ENCODE measurements around the gene TRMU.

The TRMU gene

DNA sequence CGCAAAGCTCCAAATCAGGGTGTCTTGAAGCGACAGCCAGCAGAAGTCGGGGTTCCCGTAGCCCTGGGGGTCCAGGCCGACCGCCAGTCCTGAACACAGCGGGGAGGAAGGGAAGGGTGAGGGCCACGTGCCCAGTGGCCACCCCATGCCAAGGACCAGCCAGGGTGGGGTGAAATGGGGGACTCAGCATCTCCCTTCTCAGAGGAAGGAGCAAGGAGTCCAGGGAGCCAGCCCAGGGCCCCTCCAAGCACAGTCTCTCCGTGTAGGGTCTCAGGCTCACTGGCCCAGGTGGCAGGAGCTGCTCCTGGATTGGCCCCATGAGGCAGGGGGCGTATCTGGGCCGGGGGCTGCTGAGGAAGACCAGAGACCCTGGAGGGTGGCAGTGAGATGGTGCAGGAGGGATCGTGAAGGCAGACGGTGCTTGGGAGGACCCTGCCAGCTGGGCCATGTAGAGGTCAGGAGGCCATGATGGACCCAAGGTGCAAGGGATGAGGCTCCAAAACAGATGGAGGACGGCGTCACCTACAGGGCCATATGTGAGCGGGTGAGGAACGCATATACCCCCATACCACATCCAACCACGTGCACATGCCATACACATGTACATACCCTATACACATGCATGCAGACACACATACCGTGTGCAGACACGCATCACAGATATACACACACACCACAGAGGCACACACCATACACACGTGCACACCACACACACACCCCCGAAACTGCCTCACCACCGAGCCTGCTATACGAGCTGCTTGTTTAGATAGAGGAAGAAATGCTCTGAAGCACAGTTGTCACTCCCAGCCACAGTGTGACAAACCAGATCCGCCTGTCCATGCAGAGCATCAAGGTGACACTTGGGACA, 34.4 kb downstream of the TRMU start:
- DNase-seq (ENCODE audit: low read depth), result no peak

DNA sequence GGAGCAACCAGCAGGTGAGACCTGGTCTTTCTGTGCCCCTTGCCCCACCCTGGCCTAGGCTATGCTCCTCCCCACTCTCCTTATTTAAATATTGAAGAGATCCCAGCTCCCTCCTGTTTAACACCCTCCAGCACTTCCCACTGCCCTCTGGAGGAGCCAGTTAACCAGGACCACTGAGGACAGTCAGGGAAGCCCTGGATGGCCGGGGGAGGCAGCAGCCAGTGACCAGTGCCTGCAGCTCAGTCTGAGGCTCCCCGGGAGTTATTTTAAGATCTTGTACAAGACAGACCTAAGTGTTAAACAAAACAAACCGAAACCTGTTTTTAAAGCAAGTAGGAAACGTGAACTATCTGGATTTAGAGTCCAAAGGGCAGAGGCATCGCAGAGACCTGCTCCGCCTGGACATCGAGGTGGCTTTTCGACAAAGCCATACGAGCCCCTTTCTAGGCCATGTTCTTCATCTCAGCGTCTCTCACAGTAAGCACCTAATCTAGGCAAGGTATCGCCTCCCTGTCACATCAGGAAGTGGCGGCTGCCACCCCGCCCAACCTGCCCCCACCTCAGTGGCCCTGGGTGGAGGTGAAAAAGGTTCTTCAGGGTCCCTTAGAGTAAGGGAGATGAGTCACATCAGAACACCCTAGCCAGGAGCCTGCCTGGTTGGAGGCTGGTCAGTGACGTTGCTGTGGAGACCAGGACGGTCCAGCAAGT, 35.2 kb downstream of the TRMU start:
- no peak for DNase-seq (ENCODE audit: low read depth)

DNA sequence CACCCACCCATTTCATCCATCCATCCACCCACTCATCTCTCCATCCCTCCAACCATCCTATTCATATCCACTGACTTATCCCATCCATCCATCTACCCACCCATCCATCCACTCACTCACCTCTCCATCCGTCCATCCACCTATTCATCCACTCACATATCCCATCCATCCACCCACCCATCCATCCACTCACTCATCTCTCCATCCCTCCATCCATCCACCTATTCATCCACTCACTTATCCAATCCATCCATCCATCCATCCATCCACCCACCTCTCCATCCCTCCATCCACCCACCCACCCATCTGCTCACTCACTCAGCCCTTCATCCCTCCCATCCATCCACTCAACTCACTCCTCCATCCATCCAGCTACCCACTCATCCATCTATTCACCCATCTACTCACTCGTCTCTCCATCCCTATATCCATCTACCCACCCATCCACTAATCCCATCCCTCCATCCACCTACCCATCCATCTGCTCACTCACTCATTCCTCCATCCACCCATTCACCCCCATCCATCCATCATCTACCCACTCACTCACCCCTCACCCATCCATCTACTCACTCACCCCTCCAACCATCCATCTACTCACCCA, 36.2 kb downstream of the TRMU start:
- DNase-seq (ENCODE audit: low read depth), result no peak

DNA sequence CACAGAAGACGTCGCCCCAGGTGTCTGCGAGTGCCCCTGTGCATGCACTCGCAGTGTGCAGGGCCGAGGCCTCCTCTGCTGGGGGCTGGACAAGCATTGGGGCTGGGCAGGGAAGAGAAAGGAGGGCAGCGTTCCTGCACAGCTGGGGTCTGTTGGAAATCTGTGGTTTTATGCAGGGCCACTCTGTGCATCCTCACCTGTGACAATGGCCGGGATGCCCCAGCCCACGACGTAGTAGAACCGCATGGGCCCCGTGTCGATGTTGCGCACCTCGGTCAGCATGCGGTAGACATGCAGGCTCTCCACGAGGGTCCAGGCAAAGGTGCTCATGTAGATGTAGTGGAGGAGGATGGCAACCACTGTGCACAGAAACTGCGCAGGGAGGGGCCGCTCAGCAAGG, 37.2 kb downstream of the TRMU start:
- DNase-seq (ENCODE audit: low read depth), result no peak

DNA sequence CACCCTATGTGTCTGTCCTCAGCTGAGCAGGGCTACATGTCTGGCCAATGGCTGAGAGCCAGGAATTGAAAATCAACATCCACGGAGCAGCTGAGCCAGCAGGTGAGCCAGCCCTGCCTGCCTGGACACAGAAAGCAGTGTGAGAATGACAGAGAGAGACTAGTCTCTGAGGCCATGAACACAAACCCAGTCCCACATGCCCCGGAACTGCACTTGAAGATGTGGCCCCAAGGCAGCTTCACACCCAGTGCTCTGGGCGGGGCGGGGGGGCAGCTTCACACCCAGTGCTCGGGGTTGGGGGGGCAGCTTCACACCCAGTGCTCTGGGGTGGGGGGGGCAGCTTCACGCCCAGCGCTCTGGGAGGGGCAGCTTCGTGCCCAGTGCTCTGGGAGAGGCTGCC, 37.6 kb downstream of the TRMU start:
- no peak for DNase-seq (ENCODE audit: low read depth)

DNA sequence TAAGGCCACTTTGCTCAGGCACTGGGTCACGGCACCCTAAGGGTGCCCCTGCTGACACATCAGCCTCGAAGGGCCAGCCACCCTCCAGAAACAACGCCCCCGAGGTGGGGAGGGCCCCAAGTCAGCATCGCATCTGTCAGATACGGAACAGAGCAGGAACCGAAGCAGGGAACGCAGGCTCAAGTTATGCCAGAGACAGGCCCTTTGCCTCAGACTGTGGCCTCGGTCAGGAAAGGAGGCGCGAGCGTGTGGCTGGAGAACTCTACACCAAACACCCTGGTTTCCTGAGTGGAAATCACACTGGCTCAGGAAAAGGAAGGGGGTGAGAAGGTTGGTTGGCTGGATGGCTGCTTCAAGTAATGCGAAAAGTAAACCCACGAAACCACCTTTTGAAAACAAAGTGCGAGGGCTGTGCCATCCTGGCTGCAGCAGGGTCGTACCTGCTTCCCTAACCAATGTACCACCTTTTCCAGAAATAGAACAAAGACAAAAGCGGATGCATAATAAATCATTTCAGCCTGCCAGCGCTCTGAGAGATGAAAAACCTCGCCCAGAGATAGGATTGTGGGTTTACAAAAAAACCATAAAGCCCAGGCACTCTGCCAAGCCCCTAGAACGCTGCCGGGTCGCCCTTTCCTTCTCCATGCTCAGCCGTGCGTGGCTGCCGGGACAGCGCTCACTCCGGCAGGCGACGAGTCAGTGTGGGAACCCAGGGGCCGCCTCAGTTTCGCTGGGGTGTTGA, 38.6 kb downstream of the TRMU start:
- no peak for DNase-seq (ENCODE audit: low read depth)

DNA sequence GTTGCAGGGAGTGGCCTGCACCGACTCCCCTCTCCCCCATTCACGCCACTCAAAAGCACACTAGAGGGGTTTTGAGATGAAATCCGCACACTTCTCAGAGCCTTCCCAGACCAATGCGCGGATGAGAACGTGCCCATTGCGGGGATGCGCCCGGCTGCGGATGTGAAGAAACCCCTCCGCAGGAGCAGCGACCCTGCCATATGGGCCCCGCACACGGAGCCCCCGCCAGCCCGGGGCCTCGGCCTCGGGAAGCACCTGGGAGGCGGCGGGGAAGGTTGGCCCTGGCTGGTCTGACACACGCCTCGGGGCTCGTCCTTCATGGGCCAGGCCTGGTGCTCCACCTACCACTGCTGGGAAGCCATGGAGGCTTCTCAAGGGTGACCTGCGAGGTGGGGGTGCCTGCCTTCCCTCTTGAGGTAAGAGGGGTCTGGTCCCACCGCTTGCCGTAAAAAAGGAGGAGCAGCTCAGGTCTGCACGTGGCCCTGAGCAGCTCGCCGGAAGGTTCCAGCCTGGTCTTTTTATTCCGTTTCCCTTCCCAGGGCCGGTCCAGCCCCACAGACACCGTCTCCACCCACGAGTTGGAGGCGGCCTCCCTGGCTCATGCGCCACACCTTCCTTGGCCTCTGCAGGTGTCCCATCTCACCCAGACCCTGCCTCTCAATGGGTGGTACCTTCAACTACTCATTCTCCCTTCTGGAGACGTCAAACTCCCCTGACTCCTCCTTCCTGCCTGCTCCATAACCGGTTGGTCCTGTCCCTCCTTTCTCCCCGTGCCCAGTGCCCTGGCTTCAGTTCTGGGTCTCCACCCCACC, 39.4 kb downstream of the TRMU start:
- DNase-seq (ENCODE audit: low read depth), result no peak

DNA sequence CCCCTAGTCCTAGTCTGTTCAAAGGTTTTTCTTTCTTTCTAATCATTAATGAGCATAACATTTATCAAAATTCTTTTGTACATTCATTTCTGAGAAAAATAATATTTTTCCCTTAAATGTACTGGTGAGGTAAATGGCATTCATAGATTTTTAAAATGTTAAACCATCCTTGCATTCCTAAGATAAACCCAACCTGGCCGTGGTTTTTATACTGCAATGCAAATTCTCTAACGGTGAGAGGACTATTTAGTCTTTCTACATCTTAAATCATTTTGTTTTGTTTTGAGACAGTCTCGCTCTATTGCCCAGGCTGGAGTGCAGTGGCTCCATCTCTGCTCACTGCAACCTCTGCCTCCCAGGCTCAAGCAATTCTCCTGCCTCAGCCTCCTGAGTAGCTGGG, 40.6 kb downstream of the TRMU start:
- DNase-seq (ENCODE audit: low read depth), result no peak

DNA sequence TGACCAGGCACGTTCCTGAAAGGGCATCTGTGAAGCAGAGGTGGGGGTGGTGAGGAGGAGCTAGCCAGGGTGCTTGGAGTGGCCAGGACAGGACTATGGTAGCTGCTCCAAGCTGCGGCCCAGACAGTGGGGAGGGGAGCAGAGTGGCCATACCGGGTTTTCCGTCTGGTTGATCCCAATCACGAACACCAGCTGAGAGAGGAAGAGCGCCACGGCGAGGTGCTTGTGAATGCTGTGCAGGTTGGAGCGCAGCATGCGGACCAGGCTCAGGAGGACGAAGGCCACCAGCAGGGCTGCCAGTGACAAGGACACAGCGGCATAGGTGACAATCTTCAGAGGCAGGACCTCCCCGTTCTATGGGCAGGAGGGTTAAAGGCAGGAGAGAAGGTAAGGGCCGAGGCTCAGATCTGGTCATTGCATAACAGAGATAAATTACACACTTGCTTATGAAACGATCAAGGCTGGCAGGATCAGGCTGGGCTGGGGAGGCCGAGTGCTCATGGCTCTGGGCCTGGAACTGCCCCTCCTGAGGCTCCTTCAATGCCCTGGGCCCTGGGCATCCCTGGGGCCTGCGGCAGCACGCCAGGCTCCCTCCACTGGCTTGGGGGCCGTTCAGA, 41.5 kb downstream of the TRMU start:
- DNase-seq (ENCODE audit: low read depth), result no peak

DNA sequence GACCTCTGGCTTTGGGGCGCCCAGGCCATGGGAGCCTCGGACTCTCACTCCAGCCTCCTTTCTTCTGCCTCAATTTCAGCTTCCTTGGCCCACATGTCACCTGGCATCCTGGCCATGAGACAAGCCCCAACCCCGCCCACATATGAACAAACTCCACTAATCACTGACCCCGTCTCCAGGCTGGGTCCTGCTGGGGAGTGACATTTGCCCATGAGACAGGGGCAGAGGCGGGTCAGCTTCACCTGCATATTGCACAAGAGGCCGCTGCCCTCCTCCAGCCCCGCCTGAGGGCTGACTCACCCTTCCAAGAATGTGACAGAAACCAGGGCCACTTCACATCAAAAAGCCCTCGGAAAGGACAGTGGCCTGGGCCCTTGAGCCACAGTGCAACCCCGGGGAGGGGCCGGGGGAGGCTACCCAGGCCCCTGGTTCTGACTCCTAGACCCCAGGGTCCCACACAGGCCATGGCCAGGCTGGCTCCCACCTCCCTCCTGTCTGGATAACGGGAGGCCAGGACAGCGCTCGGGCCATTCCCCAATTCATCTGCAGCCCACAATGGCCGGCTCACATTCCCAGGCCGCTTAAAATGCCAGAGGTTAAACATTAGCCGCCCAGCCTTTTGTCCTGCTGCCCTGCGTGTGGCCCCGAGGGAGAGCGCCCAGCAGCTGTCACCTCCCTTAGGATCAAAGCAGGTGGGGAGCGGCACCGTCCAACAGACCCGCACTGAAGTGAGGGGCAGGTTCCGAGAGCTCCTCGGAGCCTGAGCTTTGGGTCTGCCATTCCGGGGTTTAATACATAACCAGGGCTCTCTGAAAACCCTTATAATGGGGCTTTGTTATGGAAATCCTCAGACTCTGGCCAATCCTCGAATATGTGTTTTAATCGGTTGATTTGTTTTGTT, 42.3 kb downstream of the TRMU start:
- DNase-seq (ENCODE audit: low read depth), result peak; percentile 10

DNA sequence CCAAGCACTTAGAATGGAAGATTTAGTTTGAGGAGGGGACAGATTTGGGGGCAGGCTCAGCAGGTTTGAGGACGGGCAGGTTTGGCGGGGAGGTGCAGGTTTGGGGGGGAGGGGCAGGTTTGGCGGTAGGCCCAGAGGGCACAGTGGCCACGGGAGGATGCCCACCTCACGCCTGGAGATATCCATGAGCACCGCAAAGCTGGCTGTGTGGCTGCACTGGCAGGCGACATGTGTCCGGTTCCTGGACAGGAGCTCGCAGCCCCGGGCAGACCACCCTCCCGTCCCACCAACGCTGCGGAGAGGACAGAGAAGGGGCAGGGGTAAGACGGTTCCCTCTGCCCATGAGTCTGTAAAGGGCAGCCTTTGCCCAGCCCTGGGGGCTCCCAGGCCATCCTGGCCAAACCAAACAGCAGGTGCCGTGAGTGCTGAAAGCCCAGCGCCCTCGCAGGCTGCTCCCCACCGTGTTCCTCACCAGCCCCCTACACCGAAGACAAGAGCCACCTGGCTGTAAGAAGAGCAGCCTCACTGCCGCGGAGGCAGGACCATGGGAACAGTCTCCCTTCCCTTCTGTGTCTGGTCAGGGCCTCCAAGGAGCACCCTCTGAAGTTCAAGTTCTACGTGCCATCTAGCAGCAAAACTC, 43.0 kb downstream of the TRMU start:
- DNase-seq (ENCODE audit: low read depth), result no peak

DNA sequence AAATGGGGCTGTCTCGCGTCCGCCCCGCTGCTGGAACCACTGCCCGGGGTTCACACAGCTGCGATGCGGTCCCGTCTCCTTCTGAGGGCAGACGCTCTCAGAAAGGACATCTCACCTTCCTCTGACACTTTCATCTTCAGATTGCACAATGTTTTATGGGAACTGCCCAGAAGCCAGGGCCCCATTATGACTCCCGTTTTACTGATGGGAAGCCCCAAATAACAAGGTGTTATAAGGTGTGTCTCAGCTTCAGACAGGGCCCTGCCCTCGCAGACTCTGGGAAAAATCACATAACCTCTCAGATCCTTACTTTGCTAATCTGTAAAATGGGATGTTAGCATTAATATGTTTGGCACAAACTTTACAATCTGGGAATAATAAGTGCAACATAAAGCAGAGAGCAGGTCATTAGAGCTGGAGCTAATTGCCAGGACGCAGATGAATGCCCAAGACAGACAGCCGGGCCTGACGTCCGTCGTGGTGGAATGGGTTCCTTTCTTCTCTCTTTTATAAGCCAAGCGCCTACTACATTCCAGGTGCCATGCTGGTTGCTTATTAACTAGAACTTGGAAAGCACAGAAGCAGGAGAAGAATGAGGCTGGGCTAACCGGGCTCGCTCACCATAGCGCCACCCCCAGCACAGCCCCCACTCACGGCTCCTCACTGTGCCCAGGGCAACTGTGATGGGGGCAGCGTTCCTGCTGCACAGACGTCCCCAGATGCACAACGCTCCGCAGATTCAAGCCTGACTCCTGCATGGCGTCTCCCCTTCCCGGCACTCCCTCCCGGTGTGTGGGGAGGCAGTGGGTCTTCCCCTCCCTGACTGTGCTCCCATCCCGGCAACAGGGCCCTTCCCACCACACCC, 43.8 kb downstream of the TRMU start:
- DNase-seq (ENCODE audit: low read depth), result no peak

DNA sequence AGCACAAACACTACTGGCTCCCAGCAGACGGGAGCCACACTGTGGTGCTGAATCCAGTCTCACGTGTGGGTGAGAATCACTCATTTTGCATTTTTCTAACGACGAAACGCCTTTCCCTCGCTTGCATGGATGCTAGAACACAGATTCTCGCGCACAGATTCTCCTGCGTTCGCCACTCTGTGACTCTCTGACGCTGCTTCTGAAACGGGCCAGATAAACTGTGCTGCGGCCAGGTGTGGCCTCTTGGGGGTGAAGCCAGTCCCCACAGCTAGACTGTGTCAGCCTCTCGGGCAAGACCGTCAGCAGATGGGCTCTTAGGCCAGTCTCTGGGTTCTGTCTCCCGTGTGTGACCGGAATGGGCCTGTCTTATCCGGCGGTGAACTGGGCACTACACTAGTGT, 44.6 kb downstream of the TRMU start:
- DNase-seq (ENCODE audit: low read depth), result no peak

DNA sequence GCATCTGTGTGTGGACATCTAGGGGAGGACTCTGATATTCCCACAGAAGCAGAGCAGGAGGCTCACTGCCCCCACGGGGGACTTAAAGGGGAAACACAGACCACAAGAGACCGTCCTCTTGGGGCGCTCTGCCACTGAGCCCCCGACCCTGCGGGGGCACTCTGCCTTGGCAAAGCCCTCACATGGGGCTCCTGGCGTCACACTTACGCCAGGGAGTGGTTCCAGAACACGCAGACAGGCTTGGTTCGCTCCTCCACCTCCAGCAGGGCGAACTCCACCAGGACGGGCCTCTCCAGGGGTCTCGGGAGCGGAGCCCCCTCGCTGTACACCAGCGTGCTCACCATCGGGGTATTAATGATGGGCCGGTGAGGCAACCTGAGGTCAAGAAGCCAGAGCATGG, 45.1 kb downstream of the TRMU start:
- DNase-seq (ENCODE audit: low read depth), result no peak

DNA sequence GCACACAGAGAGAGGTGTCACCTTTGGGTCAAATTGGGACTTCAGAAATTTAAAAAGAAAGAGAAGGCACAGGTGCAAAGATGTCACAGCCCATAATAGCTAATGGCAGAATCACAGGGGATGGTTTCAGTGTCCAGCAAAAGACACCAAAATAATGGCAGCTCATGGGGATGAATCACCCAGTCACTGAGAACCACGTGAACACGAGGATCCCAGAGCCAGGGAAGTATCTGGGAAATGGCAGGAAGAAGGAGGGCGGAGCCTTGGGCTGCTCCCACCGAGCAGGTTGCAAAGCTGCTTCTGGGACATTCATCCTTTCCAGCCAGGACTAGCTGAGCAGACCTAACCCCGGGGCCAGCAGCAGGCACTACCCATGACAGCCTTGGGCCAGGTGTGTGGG, 45.6 kb downstream of the TRMU start:
- DNase-seq (ENCODE audit: low read depth), result no peak

DNA sequence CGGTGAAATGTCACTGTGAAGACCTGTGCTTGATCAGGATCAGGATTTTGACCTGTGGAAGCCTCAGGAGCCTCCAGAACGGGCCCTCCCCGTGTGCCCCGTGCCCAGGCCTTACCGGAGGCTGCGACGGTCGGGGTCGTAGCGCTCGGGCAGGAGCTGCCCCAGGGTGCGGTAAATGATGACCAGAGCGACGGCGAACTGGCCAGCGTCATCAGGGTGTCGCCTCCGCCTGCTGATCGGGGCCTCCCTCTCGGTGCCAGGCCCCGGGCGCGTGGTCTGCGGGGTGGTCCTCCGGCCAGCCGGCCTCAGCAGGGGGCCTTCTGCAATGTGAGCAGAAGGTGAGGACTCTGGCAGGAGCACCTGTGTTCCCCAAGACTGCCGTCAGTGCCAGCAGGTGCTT, 46.2 kb downstream of the TRMU start:
- no peak for DNase-seq (ENCODE audit: low read depth)

DNA sequence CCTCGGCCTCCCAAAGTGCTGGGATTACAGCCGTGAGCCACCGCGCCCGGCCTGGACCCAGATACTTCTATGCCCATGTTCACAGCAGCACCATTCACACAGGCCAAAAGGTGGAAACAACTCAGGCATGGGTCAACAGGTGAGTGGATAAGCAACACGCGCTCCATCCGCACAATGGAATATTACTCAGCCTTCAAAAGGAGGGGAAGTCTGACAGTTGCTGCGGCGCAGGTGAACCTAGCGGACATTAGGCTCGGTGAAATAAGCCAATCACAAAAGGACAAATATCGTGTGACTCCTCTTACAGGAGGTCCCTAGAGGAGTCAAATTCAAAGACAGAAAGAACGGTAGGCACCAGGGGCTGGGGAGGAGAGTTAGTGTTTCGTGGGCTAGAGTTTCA, 47.0 kb downstream of the TRMU start:
- DNase-seq (ENCODE audit: low read depth), result no peak

DNA sequence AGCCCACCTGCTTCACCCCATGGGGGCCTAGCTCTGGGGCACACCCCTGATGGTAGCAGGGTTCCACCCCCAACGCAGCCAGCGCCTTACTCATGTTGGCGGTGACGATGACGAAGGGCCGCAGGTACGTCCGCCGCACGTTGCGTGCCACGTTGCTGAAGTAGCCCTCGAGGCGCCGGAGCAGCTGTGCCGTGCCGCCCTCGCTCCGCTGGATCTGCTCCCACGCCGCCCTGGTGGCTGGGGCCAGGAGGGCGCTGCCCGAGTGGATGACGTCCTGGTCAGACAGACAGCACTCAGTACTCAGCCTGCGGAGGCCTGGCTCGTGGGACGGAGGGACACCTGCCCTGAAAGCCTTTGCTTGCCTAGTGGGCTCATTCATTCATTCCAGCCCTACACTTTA, 50.8 kb downstream of the TRMU start:
- no peak for DNase-seq (ENCODE audit: low read depth)

DNA sequence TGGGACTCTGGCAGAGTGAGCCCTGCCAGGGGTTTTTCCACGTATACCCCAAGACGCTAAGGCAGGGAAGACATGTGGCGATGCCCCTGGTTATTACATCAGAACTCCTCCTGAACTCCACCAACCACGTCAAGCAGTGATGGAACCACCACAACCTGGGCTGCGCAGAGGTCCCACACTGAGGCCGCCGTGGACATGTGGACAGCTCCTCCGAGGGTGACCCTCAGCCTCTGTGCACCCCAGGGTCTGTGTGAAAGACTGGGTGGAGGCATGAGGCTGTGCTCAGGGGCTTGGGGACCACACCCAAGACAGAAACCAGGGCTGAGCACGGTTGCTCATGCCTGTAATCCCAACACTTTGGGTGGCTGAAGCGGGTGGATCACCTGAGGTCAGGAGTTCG, 52.2 kb downstream of the TRMU start:
- no peak for DNase-seq (ENCODE audit: low read depth)

All from iris pigment epithelial cell (primary cell).